HepG2 (cell line): ENCODE measurements around the gene PWWP2A. TPM values are rescaled to one million over a fixed set of nuclear protein-coding genes. Genes with fewer than 3 reads are reported as not detected.

ENCODE experiments used
- ATAC-seq: fragments of 200-7000 bp; cut with Tn5 transposase; 3 replicates; pipeline ENCODE4 v1.9.1; 2020; ENCODE audit warnings: mild to moderate bottlenecking, moderate library complexity
- BruUV-seq: library from RNA; stranded (reverse); fragments of 400-500 nt; replicated peaks from 2 replicates; lab custom pipeline; 2021; lab: Mats Ljungman, UMichigan
- CTCF ChIA-PET: fragments of 300-600 bp; formaldehyde crosslinking; extraction: SDS; loops from one replicate; lab custom pipeline; 2021; ENCODE audit warnings: low total read pairs, inconsistent platforms, low intra/inter-chr PET ratio; lab: Yijun Ruan, JAX
- POLR2A ChIA-PET: fragments of 350-600 bp; sonication (Branson Sonifier 250); formaldehyde crosslinking; loops from one replicate; lab custom pipeline; 2020; ENCODE audit warnings: antibody characterized with exemption, inconsistent platforms; lab: Yijun Ruan, JAX
- DNase-seq: peaks from one replicate; pipeline ENCODE4 v3.0.0-alpha.2; 2015; ENCODE audit warnings: low spot score
- FAIRE-seq: peaks from 3 replicates; lab custom pipeline; 2011; peaks lifted over from hg19 to GRCh38; lab: Jason Lieb, UNC
- H2AFZ ChIP-seq: one replicate; pipeline ENCODE4 v1.6.1; 2011; ENCODE audit warnings: low read length, inconsistent platforms
- H3K27ac ChIP-seq: fragments of 300-600 bp; 3 replicates; pipeline ENCODE4 v1.8.0; 2011; ENCODE audit warnings: mixed run types, mild to moderate bottlenecking, mixed read lengths, low read length, inconsistent platforms; ENCODE audit not compliant: insufficient read depth; ENCODE audit errors: extremely low read length
- H3K27me3 ChIP-seq, 2 experiments: fragments of 200-600 bp in 1 of 2; 2 replicates in 1 of 2; 3 replicates in 1 of 2; pipeline versions ENCODE4 v1.6.0 to v1.8.0; 2011; ENCODE audit warnings: low read length in 2 of 2, mild to moderate bottlenecking in 2 of 2, moderate library complexity in 2 of 2, inconsistent platforms in 1 of 2; ENCODE audit not compliant: insufficient read depth in 2 of 2, control insufficient read depth in 1 of 2
- H3K36me3 ChIP-seq, 2 experiments: fragments of 200-600 bp in 1 of 2; replicated peaks in 1 of 2; 2 replicates in 1 of 2; 3 replicates in 1 of 2; pipeline versions ENCODE4 v1.5.1 to v1.8.0; 2011; ENCODE audit warnings: low read length in 2 of 2, inconsistent platforms in 1 of 2; ENCODE audit not compliant: insufficient read depth in 2 of 2, control insufficient read depth in 1 of 2
- H3K4me1 ChIP-seq: 2 replicates; pipeline ENCODE4 v1.5.1; 2012; ENCODE audit warnings: low read length, inconsistent platforms; ENCODE audit not compliant: insufficient read depth
- H3K4me2 ChIP-seq: 2 replicates; pipeline ENCODE4 v1.6.0; 2011; ENCODE audit warnings: low read depth, low read length, inconsistent platforms
- H3K4me3 ChIP-seq, 3 experiments: fragments of 200-600 bp in 1 of 3; sonication (generic), shearing (Covaris generic) in 1 of 3; replicated peaks in 1 of 3; 2 replicates each; pipeline ENCODE4 v1.5.1; 2011 to 2016; ENCODE audit warnings: low read length in 3 of 3, inconsistent platforms in 2 of 3, low read depth in 2 of 3, mild to moderate bottlenecking in 2 of 3, control low read depth in 1 of 3, mixed read lengths in 1 of 3; ENCODE audit not compliant: insufficient read depth in 1 of 3
- H3K79me2 ChIP-seq: one replicate; pipeline ENCODE4 v1.6.1; 2011; ENCODE audit warnings: low read length, inconsistent platforms; ENCODE audit not compliant: insufficient read depth
- H3K9ac ChIP-seq: 2 replicates; pipeline ENCODE4 v1.6.0; 2011; ENCODE audit warnings: mild to moderate bottlenecking, low read depth, low read length, inconsistent platforms; ENCODE audit not compliant: insufficient read depth
- H3K9me3 ChIP-seq: 2 replicates; pipeline ENCODE4 v1.5.1; 2012; ENCODE audit warnings: mild to moderate bottlenecking, low read length
- H4K20me1 ChIP-seq: 2 replicates; pipeline ENCODE4 v1.6.0; 2011; ENCODE audit warnings: inconsistent platforms, mild to moderate bottlenecking, low read length, moderate library complexity; ENCODE audit not compliant: insufficient read depth
- MATR3 ChIP-seq: sonication (generic); formaldehyde crosslinking; IDR thresholded peaks from 2 replicates; pipeline ENCODE4 v1.4.0; 2020; ENCODE audit warnings: missing genetic modification reagents
- MYNN ChIP-seq: sonication (generic); formaldehyde crosslinking; IDR thresholded peaks from 2 replicates; pipeline ENCODE4 v1.4.0; 2020; ENCODE audit warnings: mild to moderate bottlenecking, low read depth, missing genetic modification reagents
- NFIB ChIP-seq: sonication (generic); formaldehyde crosslinking; IDR thresholded peaks from 2 replicates; pipeline ENCODE4 v1.9.0; 2021; ENCODE audit warnings: missing genetic modification reagents, mild to moderate bottlenecking, borderline replicate concordance
- NKX3-1 ChIP-seq: sonication (generic); formaldehyde crosslinking; IDR thresholded peaks from 2 replicates; pipeline ENCODE4 v1.5.0; 2020; ENCODE audit warnings: missing genetic modification reagents
- PAF1 ChIP-seq: IDR thresholded peaks from 2 replicates; pipeline ENCODE4 v1.6.1; 2016; ENCODE audit warnings: missing genetic modification reagents, missing compliant biosample characterization
- ZNF124 ChIP-seq: sonication (generic); formaldehyde crosslinking; IDR thresholded peaks from 2 replicates; pipeline ENCODE4 v1.4.0; 2020; ENCODE audit warnings: missing genetic modification reagents
- ZNF772 ChIP-seq: sonication (generic); formaldehyde crosslinking; IDR thresholded peaks from 2 replicates; pipeline ENCODE4 v1.5.0; 2020; ENCODE audit warnings: mild to moderate bottlenecking, missing genetic modification reagents
- WGBS: methylation state at CpG from one replicate; pipeline ENCODE4 v1.1.6; 2017; ENCODE audit warnings: low lambda C conversion rate; 5-methylcytosine and 5-hydroxymethylcytosine counted together
- in situ Hi-C: cut with HindIII; loops from 2 replicates; pipeline ENCODE4 v1.10.0; 2017; ENCODE audit warnings: low pct_unique_long_range_greater_than_20kb; ENCODE audit not compliant: extremely low pct_ligation_motif_present
- intact Hi-C: fragments of 100-400 bp; cut with micrococcal nuclease; formaldehyde crosslinking; loops from one replicate; pipeline ENCODE4 v1.10.0; 2022; ENCODE audit not compliant: unreplicated experiment
- polyA plus RNA-seq, 8 experiments: library from polyadenylated mRNA; depleted of rRNA in 3 of 8; stranded (reverse) in 7 of 8; unstranded in 1 of 8; fragments of >200 nt; fragmentation: Illumina TruSeq in 4 of 8; extraction: Trizol in 4 of 8; gene quantifications; 2 replicates each; pipeline versions ENCODE4 v1.2.1 to v1.2.3, GENCODE V29; 2011 to 2016; ENCODE audit warnings: low read depth in 4 of 8, missing spikeins in 1 of 8, mixed read lengths in 1 of 8; ENCODE audit not compliant: insufficient read depth in 1 of 8
- total RNA-seq, 5 experiments: library from RNA; depleted of rRNA; stranded (reverse); fragments of >200 nt; fragmentation: Illumina TruSeq; extraction: Trizol; gene quantifications; 2 replicates each; pipeline ENCODE4 v1.2.3, GENCODE V29; 2016; ENCODE audit warnings: low read depth in 1 of 5
- TF ChIP-seq, protein P1 (sequence below): sonication (generic); formaldehyde crosslinking; IDR thresholded peaks from 2 replicates; pipeline ENCODE4 v1.5.1; 2020; ENCODE audit warnings: missing genetic modification reagents, mild to moderate bottlenecking, borderline replicate concordance
- TF ChIP-seq, protein P2 (sequence below): sonication (generic); formaldehyde crosslinking; IDR thresholded peaks from 2 replicates; pipeline ENCODE4 v1.4.0; 2020; ENCODE audit warnings: mild to moderate bottlenecking, missing genetic modification reagents

The PWWP2A gene
- total and polyA plus RNA-seq, 2 of the 13 experiments (the other 11 are each of a cell fraction or from before 2014, with no cell fraction given): 7.3 to 16.9 TPM

GRCh38 chr5:160159991-160160792 is 40.9 kb upstream of the PWWP2A start:
- H3K4me1 ChIP-seq: peaks cover 18% of the 10 kb centered on the region
- 29% methylated on average over 16 of the region's 19 CpGs for WGBS
- no peak overlapping the region for H3K9ac ChIP-seq
- no peaks in the 10 kb centered on the region for H3K36me3 ChIP-seq
- BruUV-seq: no TSS peak
- in situ Hi-C loops: no loop called here
- peak overlapping the region; percentile 27 for H2AFZ ChIP-seq
- TF ChIP-seq, protein P1, sequence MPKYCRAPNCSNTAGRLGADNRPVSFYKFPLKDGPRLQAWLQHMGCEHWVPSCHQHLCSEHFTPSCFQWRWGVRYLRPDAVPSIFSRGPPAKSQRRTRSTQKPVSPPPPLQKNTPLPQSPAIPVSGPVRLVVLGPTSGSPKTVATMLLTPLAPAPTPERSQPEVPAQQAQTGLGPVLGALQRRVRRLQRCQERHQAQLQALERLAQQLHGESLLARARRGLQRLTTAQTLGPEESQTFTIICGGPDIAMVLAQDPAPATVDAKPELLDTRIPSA (CRISPR knock-in tag): no peak
- TF ChIP-seq MATR3 (CRISPR knock-in tag): no peak
- TF ChIP-seq NFIB: no peak
- no peak for TF ChIP-seq PAF1 (CRISPR knock-in tag)
- no peak for TF ChIP-seq ZNF124 (CRISPR knock-in tag)
- no peak for TF ChIP-seq NKX3-1
- TF ChIP-seq MYNN (CRISPR knock-in tag): no peak
- TF ChIP-seq, protein P2, sequence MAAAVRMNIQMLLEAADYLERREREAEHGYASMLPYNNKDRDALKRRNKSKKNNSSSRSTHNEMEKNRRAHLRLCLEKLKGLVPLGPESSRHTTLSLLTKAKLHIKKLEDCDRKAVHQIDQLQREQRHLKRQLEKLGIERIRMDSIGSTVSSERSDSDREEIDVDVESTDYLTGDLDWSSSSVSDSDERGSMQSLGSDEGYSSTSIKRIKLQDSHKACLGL: no peak
- TF ChIP-seq ZNF772 (CRISPR knock-in tag): no peak
- intact Hi-C loops: no loop called here
- H3K4me3 ChIP-seq: peak overlapping the region in 2 of 3 experiments; percentile 7 to 10; a peak in 2 of 6 replicates
- DNase-seq (no peak), ATAC-seq (peak; percentile 64), FAIRE-seq (no peak)
- peak overlapping the region; percentile 58 for H3K4me2 ChIP-seq
- POLR2A ChIA-PET: no interaction called here
- no peak overlapping the region for H3K27ac ChIP-seq
- no peaks in the 10 kb centered on the region for H4K20me1 ChIP-seq
- peaks cover 0 to 7% of the 10 kb centered on the region in 2 experiments; a peak in 1 of 5 replicates for H3K27me3 ChIP-seq
- no peaks in the 10 kb centered on the region for H3K79me2 ChIP-seq
- CTCF ChIA-PET: no interaction called here
- no peaks in the 10 kb centered on the region for H3K9me3 ChIP-seq
